HG03520 (cell line): ENCODE measurements around the gene TSPAN18.

Experiments used
- ATAC-seq: cut with Tn5 transposase; IDR thresholded peaks from one replicate; pipeline ENCODE4 v1.9.1; 2021; ENCODE audit warnings: mild to moderate bottlenecking, moderate library complexity; ENCODE audit not compliant: unreplicated experiment

Gene TSPAN18

GRCh38 chr11:44776551-44777208, 49.9 kb downstream of the TSPAN18 start:
- ATAC-seq: no peak

- no peak for ATAC-seq
These were observed 50.7 kb downstream of the TSPAN18 start for GRCh38 chr11:44777209-44778194.

- ATAC-seq: no peak
These were observed 51.7 kb downstream of the TSPAN18 start for GRCh38 chr11:44778195-44779100.

GRCh38 chr11:44779736-44780520, 53.2 kb downstream of the TSPAN18 start:
- ATAC-seq: no peak

GRCh38 chr11:44780940-44781631, 54.3 kb downstream of the TSPAN18 start:
- no peak for ATAC-seq

GRCh38 chr11:44781655-44782054, 54.9 kb downstream of the TSPAN18 start:
- no peak for ATAC-seq

- no peak for ATAC-seq
These were observed 55.7 kb downstream of the TSPAN18 start for GRCh38 chr11:44782478-44782877.

- ATAC-seq: no peak
These were observed 57.6 kb downstream of the TSPAN18 start for GRCh38 chr11:44784436-44784760.

GRCh38 chr11:44784851-44785250, 58.1 kb downstream of the TSPAN18 start:
- ATAC-seq: no peak

GRCh38 chr11:44785856-44786607, 59.3 kb downstream of the TSPAN18 start:
- ATAC-seq: no peak

GRCh38 chr11:44787070-44787469, 60.3 kb downstream of the TSPAN18 start:
- ATAC-seq: no peak

GRCh38 chr11:44787981-44788380, 61.2 kb downstream of the TSPAN18 start:
- ATAC-seq: no peak

- ATAC-seq: no peak
These were observed 61.9 kb downstream of the TSPAN18 start for GRCh38 chr11:44788536-44789261.

GRCh38 chr11:44789496-44789895, 62.7 kb downstream of the TSPAN18 start:
- ATAC-seq: no peak

GRCh38 chr11:44790211-44790610, 63.4 kb downstream of the TSPAN18 start:
- ATAC-seq: no peak

GRCh38 chr11:44791316-44791925, 64.7 kb downstream of the TSPAN18 start:
- no peak for ATAC-seq

GRCh38 chr11:44792171-44792570, 65.4 kb downstream of the TSPAN18 start:
- ATAC-seq: no peak
